Hematopoietic multipotent progenitor cell treated with erythropoietin and hydrocortisone succinate and interleukin-3 and kit ligand, for 4 days (in vitro differentiated cells): ENCODE data around the gene LPIN1.
"Not testable (repeated sequence)": the region's sequence is repeated elsewhere in the genome, so short reads cannot be mapped to it uniquely, and the experiment has no call there.

ENCODE experiments used
- DNase-seq: peaks from one replicate; pipeline ENCODE4 v3.0.0-alpha.2; 2015

LPIN1 gene

GRCh38 chr2:11715987-11716652, 30.3 kb upstream of the LPIN1 start:
- DNase-seq, result no peak

- DNase-seq, result no peak
Observed at GRCh38 chr2:11716689-11717321, 29.6 kb upstream of the LPIN1 start.

- DNase-seq, result no peak
Observed at GRCh38 chr2:11717623-11718022, 28.8 kb upstream of the LPIN1 start.

- DNase-seq, result no peak
Observed at GRCh38 chr2:11718606-11719005, 27.8 kb upstream of the LPIN1 start.

- peak; percentile 92 for DNase-seq
Observed at GRCh38 chr2:11719230-11719977, 27.0 kb upstream of the LPIN1 start.

- no peak for DNase-seq
Observed at GRCh38 chr2:11720752-11721151, 25.7 kb upstream of the LPIN1 start.

- DNase-seq, result no peak
Observed at GRCh38 chr2:11722292-11723060, 24.0 kb upstream of the LPIN1 start.

- no peak for DNase-seq
Observed at GRCh38 chr2:11723061-11723371, 23.4 kb upstream of the LPIN1 start.

- no peak for DNase-seq
Observed at GRCh38 chr2:11724151-11724550, 22.3 kb upstream of the LPIN1 start.

- no peak for DNase-seq
Observed at GRCh38 chr2:11726384-11726783, 20.0 kb upstream of the LPIN1 start.

GRCh38 chr2:11729362-11730212, 16.8 kb upstream of the LPIN1 start:
- peak; percentile 45 for DNase-seq

- not testable (repeated sequence) for DNase-seq
Observed at GRCh38 chr2:11731214-11731984, 15.0 kb upstream of the LPIN1 start.

GRCh38 chr2:11732587-11732986, 13.8 kb upstream of the LPIN1 start:
- DNase-seq, result no peak

GRCh38 chr2:11737852-11738251, 8.6 kb upstream of the LPIN1 start:
- DNase-seq, result not testable (repeated sequence)

GRCh38 chr2:11738589-11739436, 7.6 kb upstream of the LPIN1 start:
- peak; percentile 84 for DNase-seq

GRCh38 chr2:11740723-11741122, 5.7 kb upstream of the LPIN1 start:
- DNase-seq, result no peak

- DNase-seq, result no peak
Observed at GRCh38 chr2:11742317-11742701, 4.1 kb upstream of the LPIN1 start.

- peak; percentile 66 for DNase-seq
Observed at GRCh38 chr2:11742702-11743357, 3.6 kb upstream of the LPIN1 start.

GRCh38 chr2:11743366-11743765, 3.1 kb upstream of the LPIN1 start:
- DNase-seq, result no peak
